Measurements from ENCODE around the gene TNS1.
A peak's percentile ranks its signal among the peaks of the same experiment; 100 is the strongest.
"Not testable (repeated sequence)": the region's sequence is repeated elsewhere in the genome, so short reads cannot be mapped to it uniquely, and the experiment has no call there.

The TNS1 gene

DNA sequence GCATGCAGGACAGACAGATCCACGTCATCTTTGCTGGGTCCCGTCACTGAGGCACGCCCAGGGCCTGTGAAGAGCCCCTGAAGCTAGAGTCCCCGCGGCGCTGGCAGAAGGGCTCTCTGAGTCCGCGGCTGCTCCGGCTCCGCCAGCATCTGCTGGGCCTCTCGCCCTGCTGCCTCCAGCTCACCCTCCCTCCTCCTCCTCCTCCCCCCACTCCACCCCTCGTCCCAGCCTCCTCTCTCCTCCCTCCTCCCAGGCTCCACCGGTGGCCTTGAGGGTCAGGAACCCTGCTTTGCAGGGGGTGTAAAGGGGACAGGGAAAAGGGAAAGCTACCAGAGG is at the start of gene TNS1:
TSS of gene TNS1 (minus strand) at position 151 of the 336 bp plus-strand sequence. CDS start at position 28, 123 bp downstream.
- no peak for DNase-seq

DNA sequence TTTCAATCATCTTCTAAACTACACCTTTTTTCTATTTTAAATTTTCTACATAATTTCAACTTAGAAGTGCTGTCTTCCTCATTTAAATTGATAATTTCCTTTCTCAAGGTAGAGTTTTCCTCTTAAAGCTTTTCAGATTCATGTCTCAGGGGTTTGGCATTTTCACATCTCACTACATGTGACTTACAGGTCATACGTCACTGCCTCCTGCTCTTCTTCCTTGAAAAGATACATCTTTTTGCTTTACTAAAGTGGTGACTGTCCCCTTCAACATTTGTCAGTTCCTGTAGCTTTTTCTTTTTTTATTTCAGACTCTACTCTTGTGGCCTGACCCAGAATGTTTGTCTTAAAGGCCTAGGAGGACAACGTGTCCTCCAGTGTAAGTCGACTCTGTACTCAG is 49.1 kb upstream of the TNS1 start:
- no peak for DNase-seq

- no peak for DNase-seq
Measured at GRCh38 chr2:218047536-218048225, 44.9 kb upstream of the TNS1 start.

GRCh38 chr2:218046238-218046637 is 43.4 kb upstream of the TNS1 start:
- peak; percentile 8 for DNase-seq

GRCh38 chr2:218044599-218044998 is 41.8 kb upstream of the TNS1 start:
- not testable (repeated sequence) for DNase-seq

DNA sequence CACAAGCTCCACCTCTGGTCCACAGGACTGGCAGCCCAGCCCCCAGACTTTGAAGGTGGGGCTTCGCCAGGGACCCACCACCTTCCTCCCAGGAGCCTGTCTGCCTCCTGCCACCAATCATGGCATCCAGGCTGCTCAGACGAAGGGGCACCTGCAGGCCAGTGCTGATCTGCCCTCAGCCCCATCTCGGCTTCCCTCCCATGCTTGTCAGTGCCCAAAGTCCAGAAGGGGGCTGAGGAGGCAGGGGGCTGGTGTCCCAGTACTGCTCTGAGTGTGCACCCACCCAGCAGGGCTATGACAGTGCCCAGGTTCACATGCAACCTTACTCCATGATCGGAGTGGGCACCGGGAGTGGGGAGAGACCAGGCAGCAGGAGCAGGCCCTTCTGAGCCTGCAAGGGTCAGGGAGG is 40.9 kb upstream of the TNS1 start:
- no peak for DNase-seq

- no peak for DNase-seq
Measured at GRCh38 chr2:218043100-218043499, 40.3 kb upstream of the TNS1 start.

- DNase-seq: no peak
Measured at GRCh38 chr2:218041302-218042168, 38.7 kb upstream of the TNS1 start.

GRCh38 chr2:218040883-218041282 is 38.1 kb upstream of the TNS1 start:
- no peak for DNase-seq

DNA sequence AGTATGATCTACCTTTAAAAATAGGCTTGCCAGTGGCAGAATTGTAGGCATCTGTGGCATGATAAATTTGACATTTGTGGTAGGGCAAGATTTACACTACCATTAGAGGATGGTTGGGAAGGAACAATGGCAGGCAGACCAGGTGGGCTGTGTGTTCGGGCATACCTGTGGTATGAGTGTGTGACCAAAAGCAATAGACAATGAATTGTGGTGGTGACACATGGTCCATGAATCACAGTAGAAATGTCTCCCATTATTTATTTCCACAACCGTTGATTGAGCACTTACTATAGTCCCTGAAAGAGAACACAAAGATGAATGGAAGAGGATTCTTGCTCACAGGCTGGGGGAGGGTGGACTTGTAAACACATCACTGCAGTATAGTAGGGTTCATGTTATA is 36.4 kb upstream of the TNS1 start:
- no peak for DNase-seq

DNA sequence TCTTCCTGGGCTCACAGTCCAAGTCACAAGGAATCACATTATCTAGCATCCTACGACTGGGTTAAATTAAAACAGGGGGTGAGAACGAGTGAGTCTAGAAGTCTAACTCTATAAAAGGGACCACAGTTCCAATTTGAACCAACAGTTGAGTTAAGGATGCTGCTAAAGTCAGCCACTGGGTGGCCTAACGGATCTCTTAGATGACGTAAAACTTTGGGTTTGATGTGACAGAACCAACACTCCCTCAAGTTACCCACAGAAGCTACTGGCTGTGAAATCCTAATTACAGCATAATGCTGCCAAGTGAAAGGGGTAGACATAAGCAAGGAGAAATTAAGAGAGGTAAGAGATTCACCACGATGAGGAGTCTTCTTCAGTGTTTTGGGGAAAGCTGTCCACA is 33.6 kb upstream of the TNS1 start:
- DNase-seq: no peak

DNA sequence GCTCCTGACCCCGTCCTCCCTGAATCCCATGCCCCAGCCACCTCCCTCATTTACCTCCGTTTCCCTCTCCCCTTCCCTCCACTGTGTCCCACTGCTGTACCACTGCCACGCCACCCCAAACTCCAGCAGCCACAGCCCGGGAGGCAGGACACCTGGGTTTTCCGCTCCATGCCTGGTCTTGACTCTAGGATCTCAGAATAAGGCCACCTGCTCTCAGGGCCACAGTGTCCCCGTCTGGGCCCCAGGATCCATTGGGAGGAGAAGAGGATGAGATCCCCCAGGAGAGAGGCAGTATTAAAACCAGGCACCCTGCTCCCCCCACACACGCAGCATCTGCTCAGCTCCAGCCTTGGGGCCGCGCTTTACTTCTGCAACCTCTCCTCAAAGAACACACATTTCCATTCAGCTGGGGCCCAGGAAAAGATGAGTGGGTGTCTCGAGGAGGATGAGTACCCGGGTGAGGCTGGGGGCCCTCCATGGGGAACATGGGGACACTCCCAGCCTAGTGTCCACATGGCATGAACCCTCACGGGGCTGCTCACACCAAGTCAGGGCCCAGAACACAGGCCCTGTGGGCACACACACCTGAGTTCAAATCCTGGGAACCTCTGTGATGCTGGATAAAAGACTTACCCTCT is 32.8 kb upstream of the TNS1 start:
- no peak for DNase-seq

GRCh38 chr2:218034497-218035213 is 31.9 kb upstream of the TNS1 start:
- peak; percentile 83 for DNase-seq

DNA sequence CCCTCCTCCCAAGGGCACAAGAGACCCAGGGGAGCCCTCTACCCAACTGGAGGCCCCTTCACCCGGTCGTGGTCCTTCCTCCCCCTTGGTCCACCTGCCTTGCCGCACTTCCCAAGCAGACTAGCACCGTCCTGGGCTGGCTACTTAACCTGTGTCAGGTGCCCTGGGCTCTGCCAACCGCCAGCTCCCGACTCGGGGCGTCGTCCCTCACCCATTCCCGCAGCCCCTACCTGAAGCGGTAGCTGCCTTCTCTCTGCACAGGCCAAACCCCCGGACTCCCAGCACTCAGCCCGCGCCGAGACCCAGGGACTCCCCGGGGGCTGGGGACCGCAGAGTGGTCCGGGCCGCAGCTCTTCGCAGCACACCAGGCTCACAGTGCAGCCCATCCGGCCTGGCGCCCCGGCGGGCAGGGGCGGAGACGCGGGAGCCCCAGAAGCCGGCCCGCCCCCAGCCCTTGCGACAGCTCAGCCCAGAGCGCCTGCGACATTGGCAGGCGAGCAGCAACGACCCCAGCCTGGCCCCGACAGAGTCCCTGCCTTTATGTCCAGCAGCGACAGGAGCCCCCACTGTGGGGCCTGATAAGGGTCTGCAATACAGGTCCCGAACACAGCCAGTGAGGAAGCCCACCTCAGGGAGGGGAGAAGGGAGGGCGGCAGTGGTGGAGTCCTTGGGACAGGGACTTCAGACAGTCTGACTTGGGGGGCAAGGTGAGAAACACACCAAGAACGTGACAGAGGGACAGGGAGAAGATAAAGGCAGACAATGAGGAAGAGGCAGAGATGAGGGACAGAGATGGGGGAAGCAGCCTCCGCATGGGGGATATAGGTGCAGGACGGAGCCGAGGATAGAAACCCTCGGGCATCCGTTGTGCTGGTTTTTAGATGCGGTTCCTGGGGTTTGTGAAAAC is 31.0 kb upstream of the TNS1 start:
- DNase-seq: no peak

DNA sequence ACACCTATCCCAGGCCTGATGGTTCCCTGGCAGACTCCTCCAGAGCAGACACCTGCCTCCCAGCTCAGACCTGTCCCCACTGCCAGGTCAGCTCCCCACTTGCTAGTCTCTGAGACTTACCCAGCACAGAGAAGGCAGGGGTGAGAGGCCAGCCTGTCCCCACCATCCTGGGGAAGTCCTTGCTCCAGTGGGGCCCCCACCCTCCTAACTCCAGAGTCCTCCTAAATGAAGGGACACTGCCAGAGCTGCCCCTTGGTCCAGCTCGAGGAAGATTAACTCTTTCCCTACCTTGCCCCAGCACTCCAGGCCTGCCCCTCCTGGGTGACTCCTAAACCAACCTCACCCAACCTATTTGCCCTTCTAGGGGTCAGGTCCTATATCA is 30.4 kb upstream of the TNS1 start:
- no peak for DNase-seq

- DNase-seq: no peak
Measured at GRCh38 chr2:218032336-218033171, 29.8 kb upstream of the TNS1 start.

GRCh38 chr2:218031771-218032257 is 29.0 kb upstream of the TNS1 start:
- no peak for DNase-seq

- no peak for DNase-seq
Measured at GRCh38 chr2:218031261-218031660, 28.5 kb upstream of the TNS1 start.

- no peak for DNase-seq
Measured at GRCh38 chr2:218030409-218031195, 27.8 kb upstream of the TNS1 start.

Data from CD4-positive, alpha-beta T cell treated with Interleukin-17A for 1 hour (primary cell).